GM19043 (cell line): ENCODE data around the gene CPA4.

Experiments
- ATAC-seq: cut with Tn5 transposase; IDR thresholded peaks from one replicate; pipeline ENCODE4 v1.9.1; 2021; ENCODE audit warnings: low read depth; ENCODE audit not compliant: unreplicated experiment

CPA4 gene

DNA sequence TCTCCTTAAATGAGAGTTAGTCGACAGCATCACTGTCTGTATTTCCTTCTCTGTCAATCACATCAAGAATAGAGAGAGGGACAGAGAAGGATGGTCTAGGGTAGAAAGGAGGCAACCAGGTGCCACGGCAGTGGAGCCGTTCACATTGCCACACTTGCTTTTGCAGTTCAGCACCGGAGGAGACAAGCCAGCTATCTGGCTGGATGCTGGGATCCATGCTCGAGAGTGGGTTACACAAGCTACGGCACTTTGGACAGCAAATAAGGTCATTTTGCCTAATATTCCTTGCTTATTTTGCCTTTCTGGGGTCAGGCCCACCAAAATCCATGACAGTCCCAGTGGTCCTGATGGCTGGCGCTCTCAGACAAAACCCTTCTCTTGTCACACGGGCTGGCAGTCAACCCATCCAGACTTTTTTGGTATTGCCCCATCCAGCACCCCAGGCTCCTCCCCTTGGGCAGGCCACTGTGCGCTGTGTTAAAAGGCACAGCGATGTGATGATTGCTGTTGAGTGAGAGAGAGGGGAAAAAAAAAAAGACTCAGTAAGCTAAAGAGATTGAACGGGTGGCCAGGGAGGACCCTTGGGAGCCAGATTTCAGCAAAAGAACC, 17.9 kb upstream of the CPA4 start:
- ATAC-seq = no peak

DNA sequence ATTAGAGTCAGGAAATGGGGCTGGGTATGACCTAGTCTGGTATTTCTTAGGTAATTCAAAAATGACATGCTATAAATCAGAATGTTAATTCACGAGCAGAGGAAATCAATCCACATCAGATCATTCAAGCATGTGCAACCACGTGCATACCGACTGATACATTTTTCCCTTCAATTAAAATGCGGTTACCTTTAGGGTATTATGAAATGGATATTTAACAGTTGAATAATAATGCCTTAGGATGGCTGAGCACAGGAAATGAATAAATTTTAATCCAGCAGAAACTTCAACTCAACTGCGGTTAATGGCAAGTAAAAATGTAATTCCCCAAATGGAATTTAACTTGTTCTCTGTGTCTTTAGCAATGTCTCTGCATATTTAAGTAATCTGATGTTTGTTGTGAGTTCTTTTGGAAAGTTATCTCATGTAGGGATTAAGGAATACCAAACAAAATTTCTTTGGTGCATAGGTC, 17.1 kb upstream of the CPA4 start:
- no peak for ATAC-seq

DNA sequence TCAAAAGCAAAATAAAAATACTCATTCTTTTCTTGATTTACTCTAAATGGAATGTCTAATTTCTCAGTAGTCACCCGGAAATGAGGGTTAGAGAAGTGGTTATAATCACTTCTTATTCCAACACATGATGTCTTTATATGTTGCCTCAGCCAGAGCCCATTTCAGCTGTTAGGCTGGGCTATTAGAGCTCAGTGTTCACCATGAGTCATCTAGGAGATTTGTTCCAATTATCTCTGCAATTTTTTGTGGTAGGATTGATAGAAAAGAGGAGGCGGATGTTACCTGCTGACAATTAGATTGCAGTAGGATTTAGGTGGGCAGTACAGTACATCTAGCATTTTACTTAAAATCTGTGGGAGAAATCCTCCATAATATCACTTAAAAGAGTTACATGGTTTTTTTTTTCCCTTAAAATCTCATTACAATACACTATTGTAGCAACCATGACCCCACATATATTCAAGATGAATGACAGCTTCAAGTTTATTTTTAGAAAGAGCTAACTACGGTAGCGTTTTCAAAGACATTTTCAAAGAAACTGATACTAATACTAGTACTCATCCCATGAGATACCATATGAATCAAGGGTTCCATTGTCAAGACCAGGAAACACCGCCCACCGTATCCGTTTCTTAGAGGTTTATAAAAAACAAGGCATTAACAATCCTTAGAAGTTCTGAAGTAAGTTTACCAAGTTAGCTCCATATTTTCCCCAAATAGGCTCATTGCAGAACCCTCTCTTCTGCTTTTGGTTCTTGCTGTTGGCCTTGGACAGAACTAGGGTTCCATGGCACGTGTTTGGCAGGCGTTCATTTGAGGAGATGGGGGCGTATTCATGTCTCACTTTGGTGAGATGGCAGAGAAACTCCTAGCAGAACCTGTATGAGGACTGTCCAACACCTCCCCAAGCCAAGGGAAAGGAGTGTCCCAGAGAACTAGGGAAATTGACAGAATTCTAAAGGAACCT, 15.9 kb upstream of the CPA4 start:
- ATAC-seq = no peak

DNA sequence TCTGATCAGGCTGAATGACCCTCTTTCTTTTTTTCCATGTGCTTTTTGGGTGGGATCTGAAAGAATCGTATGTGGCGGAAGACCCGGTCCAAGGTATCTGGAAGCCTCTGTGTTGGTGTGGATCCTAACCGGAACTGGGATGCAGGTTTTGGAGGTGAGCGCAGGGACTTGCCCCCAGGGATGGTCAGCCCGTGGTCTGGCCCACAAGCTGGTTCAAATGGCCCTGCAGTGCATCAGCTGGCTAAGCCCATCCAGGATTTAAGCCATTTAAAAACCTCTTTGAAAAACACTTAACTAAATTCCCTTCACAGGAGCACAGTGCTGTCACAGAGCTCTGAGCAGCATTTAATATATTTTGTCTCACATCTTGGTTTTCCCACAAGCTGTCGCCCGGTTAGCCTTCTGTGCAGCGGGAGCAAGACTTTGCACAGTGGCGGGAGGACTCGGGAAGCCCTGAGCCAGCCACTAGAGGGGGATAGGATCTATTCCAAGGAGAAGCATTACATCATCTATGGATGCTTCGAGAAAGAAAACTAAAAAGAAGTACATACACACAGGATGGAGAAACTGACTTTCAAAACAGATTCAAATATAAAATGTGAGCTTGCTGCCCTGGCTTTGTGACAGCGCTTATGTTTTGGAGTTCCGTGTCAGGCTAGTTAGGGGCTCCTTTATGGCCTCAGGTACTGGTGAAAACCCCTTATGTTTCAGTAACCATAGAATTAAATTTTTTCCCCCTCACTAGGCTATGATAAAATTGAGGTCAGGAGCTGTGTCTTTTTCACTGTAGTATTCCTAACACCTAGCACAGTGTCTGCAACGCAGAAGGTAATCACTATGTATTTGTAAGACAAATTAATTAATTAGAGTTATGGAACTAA, 15.0 kb upstream of the CPA4 start:
- no peak for ATAC-seq

- no peak for ATAC-seq
Observed at GRCh38 chr7:130278860-130279259, 14.1 kb upstream of the CPA4 start.

GRCh38 chr7:130279286-130279685, 13.7 kb upstream of the CPA4 start:
- no peak for ATAC-seq

- no peak for ATAC-seq
Observed at GRCh38 chr7:130279906-130280305, 13.1 kb upstream of the CPA4 start.

DNA sequence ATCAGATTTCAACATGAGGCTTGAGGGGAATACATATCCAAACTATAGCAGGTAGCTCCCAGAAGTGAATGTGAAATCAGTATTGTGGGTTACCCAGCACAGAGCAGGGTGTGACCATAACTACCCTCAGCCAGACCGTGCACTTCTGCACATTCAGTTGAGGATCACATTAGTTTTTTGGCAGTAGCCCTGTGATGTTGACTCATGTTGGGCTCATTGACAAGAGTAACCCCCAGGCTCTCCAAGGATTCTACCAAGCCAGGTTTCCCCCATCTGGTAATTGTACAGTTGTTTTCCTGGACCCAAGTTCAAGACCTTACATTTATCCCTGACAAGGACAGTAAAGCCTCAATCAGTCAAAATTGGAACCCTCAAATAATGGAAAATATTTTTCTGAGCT, 11.7 kb upstream of the CPA4 start:
- ATAC-seq = no peak

DNA sequence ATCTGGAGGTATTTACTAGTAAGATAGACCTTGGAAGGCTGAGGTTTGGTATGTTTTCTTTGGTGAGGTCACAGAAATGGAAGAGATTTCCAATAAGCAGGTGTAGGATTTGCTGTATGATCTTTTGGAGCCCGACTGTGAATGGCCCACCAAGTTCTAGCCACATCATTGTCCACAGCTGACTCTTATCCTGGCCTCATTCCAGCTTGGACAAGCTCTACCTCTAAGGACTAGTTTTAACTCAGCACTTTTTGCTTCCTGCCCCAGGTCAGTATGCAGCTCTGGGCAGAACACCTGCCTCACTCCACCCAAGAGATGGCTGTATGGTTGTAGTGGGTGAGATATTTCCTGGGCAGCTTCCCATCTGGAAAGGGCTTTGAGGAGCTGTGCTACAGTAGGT, 6.1 kb upstream of the CPA4 start:
- ATAC-seq = no peak

- ATAC-seq = no peak
Observed at GRCh38 chr7:130288168-130288567, 4.8 kb upstream of the CPA4 start.

DNA sequence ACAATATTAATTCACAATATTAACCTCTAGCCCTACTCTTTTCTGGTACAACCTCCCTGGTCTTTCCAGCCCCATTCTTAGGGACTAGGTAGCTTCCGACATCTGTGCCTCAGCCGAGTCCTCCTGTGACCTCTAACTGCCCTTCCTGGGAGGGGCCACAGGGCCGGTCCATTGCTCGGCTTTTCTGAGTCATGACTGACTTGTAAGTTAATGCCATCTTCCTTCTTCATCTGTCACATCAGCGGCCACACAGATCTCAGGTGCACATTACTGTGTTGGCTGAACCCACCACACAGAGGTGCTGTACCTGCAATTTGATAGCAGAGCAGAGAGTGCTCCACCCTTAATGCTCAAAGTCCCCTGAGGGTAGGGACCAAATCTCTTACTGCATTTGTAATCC, 4.1 kb upstream of the CPA4 start:
- ATAC-seq = no peak

DNA sequence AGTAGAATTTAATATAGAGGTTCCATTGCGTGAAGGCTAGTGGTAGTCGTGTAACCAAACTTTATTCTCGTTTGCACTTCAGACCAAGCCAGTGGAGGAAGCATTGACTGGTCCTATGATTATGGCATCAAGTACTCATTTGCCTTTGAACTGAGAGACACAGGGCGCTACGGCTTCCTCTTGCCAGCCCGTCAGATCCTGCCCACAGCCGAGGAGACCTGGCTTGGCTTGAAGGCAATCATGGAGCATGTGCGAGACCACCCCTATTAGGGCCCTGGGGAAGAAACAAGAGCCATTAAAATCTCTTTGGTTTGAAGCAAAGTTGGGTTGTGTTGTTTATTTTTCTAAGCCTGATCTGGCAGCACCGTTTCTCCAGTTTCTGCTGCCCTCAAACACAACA, 3.5 kb upstream of the CPA4 start:
- no peak for ATAC-seq

DNA sequence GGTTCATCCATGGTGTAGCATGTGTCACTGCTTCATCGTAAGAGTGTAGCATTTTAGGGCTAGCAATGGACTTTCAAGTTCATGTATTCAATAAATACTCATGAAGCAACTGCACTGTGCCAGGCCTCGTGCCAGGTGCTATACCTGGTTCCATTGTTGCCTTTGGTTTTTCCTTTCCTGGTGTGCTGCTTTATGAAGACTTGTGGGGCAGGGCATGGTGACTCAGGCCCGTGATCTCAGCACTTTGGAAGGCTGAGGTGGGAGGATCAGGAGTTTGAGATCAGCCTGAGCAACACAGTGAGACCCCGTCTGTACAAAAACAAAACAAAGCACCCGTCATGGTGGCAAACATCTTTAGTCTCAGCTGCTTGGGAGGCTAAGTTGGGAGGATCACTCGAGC, 2.2 kb upstream of the CPA4 start:
- ATAC-seq = no peak

- no peak for ATAC-seq
Observed at GRCh38 chr7:130293521-130293920, 560 bp downstream of the CPA4 start.

DNA sequence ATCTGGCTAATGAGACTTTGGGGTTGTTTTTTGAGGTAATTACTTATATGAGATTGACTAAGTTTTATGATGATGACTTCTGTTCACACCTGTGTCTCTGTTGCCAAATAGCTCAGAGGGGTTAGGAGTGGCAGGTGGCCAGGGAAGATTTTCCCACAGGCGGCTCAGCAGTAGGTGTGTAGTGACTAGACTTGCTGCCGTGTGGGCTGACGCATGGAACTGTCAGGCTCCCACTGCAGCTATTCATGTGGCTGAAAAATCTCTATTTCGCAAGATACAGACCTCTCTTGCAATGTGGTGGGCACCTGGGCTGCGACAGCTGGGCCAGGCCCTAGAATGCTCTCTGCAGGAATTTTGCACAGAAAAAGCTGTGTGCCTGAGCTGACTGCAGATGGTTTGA, 1.4 kb downstream of the CPA4 start:
- ATAC-seq = no peak

DNA sequence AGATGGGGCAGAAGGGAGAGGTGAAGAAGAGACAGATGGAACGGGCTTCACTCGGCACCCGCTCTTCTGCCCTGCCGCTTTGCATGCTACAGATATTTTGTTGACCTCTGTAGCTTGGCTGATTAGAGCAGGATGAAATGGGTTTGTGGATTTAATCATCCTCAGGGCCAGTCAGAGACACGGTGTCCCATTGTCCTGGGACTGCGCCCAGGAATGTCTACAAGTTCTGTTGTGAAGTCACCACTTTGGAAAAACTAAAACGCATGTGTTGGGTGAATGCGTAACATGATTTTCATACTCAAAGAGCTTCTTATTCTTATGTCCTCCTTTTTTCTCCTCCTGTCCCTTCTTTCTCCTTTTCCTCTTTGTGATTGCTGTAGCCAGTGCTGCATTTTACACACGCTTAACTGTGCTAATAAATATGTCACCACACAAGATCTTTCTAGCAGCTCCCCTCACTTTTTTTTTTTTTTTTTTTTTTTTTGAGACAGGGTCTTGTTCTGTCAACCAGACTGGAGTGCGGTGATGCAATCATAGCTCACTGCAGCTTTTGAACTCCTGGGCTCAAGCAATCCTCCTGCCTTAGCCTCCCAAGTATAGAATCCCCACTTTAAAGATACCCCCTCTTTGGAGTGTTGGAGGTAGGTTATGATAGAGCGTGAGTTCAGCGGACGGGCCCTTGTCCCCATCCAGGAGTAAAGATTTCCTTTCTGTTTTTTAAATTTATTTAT, 3.4 kb downstream of the CPA4 start:
- ATAC-seq = no peak

GRCh38 chr7:130297628-130298543, 4.9 kb downstream of the CPA4 start:
- no peak for ATAC-seq

DNA sequence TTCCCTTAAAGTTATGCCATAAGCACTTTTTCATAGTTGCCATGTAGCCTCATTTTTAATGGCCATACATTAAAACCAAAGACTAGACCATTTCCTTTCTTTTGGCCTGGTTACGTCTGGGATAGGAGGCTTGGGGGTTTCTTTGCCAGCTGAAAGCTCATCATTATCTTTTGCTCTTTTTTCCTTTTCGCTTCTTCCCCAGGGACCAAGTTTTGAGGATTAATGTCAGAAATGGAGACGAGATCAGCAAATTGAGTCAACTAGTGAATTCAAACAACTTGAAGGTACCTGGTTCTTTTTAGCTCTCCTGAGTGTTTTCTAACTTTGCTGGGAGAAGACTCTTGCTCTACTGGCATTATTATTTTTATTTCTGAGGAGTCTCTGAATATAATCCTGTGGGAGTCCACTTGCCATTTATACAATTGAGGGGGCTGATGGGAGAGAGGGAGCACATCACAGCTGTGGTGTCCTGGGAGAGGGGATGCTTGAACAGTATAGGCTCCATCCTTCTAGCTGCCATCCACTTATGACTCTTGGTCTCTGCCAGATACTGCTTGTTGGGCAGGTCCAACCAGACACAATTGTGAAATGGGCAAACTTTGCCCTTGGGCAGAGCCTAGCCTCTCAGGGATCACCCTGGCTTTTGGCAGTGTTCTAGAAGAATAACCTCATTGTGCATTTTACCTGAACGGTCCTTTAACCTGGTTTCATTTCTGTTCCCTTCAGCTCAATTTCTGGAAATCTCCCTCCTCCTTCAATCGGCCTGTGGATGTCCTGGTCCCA, 5.8 kb downstream of the CPA4 start:
- no peak for ATAC-seq

GRCh38 chr7:130299866-130300265, 6.9 kb downstream of the CPA4 start:
- no peak for ATAC-seq
